Measurements from ENCODE around the gene ACTL8.
"Not testable (repeated sequence)": the region's sequence is repeated elsewhere in the genome, so short reads cannot be mapped to it uniquely, and the experiment has no call there.

ACTL8 gene

DNA sequence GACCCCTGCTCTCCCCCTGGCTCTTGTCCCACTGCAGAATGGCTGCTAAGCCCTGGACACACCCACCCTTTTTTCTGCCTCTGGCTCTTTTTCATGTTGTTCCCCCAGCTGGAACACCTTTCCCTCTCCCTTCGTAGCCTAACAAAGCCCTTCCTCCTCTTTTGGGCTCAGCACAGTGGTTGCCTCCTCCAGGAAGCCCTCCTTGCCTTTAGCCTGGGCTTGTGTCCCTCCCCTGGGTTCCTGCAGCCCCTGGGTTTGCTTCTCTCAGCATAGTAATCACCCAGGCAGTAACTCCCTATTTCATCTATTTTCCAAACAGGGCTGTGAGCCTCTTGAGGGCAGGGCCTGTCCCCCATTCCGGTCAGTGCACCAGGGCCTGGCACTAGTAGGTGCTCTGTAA is 19.8 kb upstream of the ACTL8 start:
- DNase-seq (ENCODE audit: low read depth in 2 of 2): no peak

DNA sequence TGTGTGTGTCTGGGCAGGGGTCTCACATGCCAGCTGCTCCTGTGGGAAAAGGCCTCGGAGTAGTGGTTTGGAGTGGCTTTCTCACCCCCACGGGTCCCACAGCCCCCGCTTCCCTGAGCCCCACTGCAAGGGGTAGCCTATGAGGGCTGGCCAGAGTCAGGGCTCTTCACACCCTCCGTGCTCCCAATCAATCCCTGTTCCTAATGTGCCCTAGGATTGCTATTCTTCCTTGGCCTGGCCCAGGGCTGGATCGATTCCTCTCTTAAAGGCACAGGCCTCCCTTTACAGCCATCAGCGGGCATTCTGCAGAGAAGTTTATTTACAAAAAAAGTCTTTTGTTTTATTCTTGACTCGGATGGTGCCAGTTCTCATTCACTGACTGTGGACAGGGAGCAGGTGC is 19.3 kb upstream of the ACTL8 start:
- no peak for DNase-seq (ENCODE audit: low read depth in 2 of 2)

DNA sequence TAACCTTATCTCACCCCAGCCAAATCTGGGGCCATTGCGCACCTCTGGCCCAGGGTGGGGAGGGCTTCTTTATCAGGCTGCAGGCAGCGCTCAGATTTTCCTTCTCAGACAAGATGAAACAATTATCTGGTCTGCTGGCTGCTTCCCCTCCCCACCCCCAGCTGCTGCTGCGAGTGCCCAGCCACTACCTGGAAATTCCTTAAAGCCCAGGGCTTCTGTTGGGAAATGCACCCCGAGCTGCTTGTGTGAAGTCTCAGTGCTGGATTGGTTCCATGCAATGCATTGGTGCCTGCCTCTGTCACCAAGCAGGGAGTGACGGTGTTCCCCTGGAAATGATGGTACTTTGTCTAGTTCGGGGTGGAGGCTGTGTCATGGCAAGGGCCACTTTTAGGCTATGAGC is 18.5 kb upstream of the ACTL8 start:
- DNase-seq (ENCODE audit: low read depth in 2 of 2): no peak

GRCh38 chr1:17739050-17739449 is 16.1 kb upstream of the ACTL8 start:
- no peak for DNase-seq (ENCODE audit: low read depth in 2 of 2)

DNA sequence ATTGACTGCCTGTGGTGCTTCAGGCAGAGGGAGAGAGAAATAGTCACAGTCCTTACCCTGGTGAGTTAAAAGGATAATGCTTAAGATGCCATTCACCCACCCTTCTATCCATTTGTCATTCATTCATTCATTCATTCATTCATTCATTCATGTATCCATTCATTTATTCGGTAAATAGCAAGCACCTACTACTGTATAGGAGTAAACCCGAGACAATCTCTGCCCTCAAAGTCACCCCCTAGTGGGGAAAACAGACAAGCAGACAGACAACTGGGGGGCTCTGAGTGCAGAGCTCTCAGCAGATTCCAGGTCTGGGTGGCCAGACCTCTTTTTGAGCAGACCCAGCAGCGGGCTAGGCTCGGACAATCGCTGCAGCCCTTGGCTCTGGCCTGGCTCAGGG is 14.1 kb upstream of the ACTL8 start:
- no peak for DNase-seq (ENCODE audit: low read depth in 2 of 2)

- no peak for DNase-seq (ENCODE audit: low read depth in 2 of 2)
Observed at GRCh38 chr1:17742583-17742982, 12.6 kb upstream of the ACTL8 start.

- no peak for DNase-seq (ENCODE audit: low read depth in 2 of 2)
Observed at GRCh38 chr1:17743008-17743647, 12.0 kb upstream of the ACTL8 start.

DNA sequence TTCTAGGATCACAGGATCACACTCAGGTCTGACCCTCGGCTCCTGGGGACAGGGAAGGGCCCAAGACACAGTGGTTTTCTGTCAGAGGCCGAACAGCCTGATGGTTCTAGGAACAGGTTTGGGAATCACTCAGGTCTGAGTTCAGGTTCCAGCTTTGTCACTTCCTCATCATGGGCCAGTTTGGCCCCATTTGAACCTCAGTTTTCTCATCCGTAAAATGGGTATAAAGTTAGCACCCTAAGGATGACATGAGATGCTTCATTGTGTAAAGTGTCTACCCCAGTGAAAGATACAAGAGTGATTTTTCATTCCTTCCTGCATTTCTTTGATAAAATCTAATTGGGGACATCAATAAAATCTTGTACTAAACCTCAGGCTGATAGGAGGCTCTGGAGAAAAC is 11.2 kb upstream of the ACTL8 start:
- no peak for DNase-seq (ENCODE audit: low read depth in 2 of 2)

GRCh38 chr1:17744666-17745478 is 10.3 kb upstream of the ACTL8 start:
- DNase-seq (ENCODE audit: low read depth in 2 of 2): no peak

DNA sequence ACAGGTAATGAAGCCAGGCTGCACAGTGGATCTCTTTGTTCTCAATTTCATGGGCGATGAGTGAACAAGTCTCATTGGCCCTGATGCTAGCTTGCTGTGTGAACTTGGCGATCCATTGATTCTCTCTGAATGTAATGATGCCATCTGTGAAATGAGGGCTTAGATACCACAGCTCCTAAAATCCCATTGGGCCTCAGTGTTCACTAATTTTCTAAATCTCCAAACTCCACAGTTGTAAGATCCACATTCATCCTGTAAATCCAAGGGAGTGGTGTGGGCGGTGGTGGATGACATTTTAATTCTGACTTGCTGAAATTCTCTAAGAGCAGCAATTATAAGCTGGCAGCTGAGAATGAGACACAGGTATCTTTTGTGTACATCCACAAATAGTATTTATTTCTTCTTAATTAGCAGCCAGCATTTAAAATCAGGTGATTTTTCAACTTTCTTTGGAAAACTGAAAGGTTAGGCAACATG is 9.6 kb upstream of the ACTL8 start:
- DNase-seq (ENCODE audit: low read depth in 2 of 2): no peak

DNA sequence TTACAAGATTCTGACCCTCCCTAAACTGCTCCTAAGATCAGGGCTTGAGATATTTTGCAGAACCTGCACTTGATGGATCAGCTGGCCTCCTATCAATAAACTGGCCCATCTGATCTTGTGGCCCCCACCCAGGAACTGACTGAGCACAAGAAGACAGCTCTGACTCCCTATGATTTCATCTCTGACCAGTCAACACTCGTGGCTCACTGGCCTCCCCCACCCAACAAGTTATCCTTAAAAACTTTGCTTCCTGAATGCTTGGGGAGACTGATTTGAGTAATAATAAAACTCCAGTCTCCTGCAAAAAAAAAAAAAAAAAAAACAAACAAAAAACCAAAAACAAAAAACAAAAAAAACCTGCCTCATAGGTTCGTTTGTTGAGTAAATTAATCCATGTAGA is 8.9 kb upstream of the ACTL8 start:
- not testable (repeated sequence) for DNase-seq (ENCODE audit: low read depth in 2 of 2)

DNA sequence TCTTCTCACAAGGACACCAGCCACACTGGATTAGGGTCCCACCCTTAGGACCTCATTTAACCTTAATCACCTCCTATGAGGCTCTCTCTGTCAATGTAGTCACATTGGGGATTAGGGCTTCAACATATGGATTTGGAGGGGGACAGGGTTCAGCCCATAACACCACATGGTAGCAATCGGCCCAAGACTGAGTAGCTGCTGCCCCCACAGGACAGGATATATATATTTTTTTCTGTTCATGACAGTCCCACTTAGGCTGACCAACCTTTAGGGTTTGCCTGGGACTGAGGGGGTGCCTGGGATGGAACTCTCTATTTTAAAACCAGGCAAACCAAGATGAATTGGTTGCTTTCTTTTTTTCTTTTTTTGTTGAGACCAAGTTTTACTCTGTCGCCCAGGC is 8.2 kb upstream of the ACTL8 start:
- no peak for DNase-seq (ENCODE audit: low read depth in 2 of 2)

DNA sequence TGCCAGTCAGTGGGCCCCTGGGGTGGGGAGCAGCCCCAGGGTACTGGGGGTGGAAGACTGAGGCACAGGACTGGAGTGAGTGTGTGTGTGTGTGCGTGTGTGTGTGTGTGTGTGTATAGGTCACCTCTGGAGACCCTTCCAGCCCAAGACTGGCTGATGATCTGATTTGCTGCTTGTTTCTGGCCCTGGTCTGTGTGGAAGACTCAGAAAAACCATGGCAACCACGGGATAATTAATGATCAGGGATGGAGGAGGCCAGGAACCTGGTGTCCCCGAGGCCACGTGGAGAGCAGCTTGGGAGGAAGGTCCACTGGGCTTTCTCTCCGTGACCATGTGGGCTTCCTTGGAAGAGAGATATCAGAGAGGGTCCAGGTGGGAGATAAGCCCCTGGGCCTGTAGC is 4.8 kb upstream of the ACTL8 start:
- DNase-seq (ENCODE audit: low read depth in 2 of 2): no peak

GRCh38 chr1:17752356-17752755 is 2.8 kb upstream of the ACTL8 start:
- DNase-seq (ENCODE audit: low read depth in 2 of 2): no peak

DNA sequence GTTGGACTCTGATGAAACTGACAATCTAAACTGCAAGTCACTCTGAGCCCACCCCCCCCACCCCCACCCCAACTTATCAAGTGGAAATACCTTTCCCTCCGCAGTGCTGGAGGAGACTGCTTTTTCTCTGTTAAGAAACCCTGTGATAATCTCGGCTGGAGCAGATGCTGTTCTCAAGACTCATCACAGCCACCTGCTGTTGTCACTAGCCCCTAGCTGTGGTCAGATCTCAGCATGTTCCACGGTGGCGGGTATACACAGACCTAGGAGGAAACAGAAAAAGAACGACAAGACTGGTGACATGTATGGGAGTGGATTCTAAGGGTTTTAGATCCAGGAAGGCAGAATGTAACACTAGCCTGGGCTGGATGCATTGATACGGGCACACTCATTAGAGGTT is 2.3 kb downstream of the ACTL8 start:
- DNase-seq (ENCODE audit: low read depth in 2 of 2): no peak

DNA sequence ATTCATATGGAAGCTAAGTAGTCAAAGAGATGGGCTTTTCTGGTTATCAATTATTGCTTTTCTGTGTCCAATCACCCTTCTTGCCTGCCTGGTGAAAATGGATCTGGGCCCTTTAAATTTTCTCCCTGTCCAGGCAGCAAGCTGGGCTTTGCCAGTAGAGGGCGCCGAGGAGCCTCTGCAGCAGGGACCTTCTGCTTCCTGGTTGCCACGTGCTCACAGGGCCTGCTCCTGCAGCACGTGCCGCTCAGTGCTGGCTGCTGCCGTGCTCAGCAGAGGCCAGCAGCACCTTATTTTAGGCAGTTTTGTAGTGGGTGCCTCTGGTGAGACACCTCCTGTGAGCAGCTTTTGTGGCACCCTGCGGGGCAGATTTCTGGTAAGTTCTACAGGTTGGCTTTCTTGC is 4.0 kb downstream of the ACTL8 start:
- peak; percentile 4 to 8 for DNase-seq (ENCODE audit: low read depth in 2 of 2)

- no peak for DNase-seq (ENCODE audit: low read depth in 2 of 2)
Observed at GRCh38 chr1:17762313-17762712, 7.2 kb downstream of the ACTL8 start.

DNA sequence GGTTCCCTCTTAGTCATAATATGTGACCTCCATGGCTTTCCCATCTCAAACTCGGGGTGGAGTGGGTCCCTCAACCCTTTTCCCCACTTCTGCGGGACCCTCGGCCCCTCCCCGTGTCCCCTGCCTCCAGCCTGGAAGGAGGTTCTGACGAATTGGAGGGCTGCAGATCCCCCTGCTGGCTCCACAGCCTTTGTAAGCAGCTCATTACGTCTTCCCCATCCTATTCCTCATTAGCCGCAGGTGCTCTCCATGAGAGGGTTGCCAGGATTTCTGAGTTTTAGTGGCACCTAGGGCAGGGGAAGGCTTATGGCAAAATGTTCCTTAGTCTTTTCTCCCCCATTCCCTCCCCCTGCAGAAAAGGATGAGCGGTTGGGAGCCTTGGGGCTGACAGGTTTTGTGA is 8.3 kb downstream of the ACTL8 start:
- DNase-seq (ENCODE audit: low read depth in 2 of 2): no peak

- DNase-seq (ENCODE audit: low read depth in 2 of 2): no peak
Observed at GRCh38 chr1:17763995-17764394, 8.9 kb downstream of the ACTL8 start.

DNA sequence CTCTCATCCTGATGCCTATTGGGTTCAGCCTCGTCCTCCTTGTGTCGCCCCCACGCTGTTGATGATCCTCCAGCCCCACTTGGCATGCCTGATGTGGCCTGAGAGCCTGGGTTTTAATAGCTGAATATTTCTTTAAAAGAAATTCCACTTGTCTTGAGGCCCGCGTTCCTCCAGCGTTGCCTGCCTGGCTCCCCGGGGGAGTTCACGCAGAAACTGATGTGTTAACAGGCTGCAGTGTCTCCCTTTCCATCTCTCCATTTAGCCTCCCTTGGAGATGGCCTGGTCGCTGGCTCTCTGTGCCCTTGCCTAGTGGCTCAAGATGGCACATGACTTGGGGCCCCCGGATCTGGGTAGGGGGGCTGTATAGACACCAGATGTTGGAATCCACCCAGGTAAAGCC is 9.5 kb downstream of the ACTL8 start:
- no peak for DNase-seq (ENCODE audit: low read depth in 2 of 2)

DNA sequence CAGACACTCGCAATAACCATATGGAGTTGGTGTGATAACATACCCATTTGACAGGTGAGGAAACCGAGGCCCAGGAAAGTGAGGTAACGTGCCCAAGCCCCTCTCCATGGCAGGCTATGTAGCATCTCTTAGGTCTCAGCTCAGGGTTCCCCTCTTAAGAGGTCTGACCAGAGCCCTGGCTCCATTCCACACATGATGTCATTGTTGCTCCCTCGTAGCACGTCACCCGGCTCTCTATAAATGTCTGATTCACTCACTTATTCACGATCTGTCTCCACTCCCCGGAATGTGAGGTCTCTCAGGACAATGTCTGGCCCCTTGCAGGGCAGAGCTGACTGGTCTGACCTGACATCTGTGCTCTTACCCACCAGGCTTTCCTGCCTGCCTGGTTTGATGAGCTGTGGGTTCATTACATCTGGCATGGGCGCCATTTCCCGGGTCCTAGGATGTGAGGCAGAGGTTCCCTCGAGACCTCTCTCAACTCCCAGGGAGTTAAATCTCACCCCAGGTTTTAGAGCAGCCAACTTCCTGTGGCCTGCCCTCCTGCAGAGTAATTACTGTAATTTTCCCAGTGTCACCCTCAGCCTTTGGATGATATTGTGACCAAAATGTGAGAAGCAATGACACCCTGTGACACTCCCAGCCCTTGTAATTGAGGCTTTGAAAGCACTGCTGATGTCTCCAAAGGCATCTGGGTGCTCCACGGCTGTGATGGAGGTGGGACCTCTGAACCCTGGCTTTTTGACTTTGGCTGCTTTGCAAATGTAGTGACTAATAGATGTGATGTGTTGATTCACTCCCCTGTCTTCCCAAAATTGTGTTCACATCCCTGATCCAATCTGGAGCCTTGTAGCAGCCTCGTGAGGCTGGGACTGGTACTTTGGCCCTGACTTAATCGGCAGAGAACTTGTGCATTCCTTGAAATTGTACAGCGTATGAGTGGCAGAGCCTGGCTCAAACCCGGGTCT is 10.6 kb downstream of the ACTL8 start:
- no peak for DNase-seq (ENCODE audit: low read depth in 2 of 2)

DNA sequence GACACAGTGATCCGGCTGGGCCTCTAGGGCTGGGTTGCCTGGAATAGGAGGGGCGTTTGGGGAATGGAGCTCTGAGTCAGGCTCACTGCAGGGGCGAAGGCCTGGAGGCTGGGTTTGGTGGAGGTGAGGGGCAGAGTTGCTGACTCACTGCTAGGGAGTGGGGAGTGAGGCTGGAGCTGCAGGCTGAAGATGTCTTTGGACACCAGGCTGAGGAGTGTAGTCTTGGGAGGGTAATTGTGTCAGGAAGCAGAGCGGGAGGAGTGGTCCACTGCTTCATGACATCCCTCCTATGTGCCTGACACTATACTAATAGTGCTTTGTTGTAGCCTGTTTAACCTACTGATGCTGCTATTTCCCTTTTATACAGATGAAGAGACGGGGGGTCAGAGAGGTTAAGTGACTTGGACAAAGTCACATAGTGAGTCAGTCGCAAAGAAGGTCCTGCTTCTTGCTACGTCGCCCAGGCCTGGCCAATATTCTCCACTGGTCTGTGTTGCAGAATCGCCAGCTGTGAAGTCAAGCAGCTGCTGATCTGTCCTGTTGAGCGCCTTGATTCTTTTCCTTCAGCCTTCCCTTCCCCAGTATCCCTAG is 13.6 kb downstream of the ACTL8 start:
- DNase-seq (ENCODE audit: low read depth in 2 of 2): no peak

Measured in stimulated activated CD8-positive, alpha-beta memory T cell treated with anti-CD3 and anti-CD28 coated beads, Interleukin-2, amount 100 ng/mL, for 48 hours (primary cell).